Left lobe of liver (tissue), 2 donors: ENCODE results near the gene ACCS. TPM values are rescaled to one million over a fixed set of nuclear protein-coding genes. Genes with fewer than 3 reads are reported as not detected.

ENCODE experiments used
- ATAC-seq: fragments of 200-7000 bp; cut with Tn5 transposase; one replicate; pipeline ENCODE4 v1.9.1; 2020; ENCODE audit warnings: mild to moderate bottlenecking, moderate library complexity
- DNase-seq: peaks from one replicate; pipeline ENCODE4 v3.0.0-alpha.2; 2020; ENCODE audit warnings: low spot score
- total RNA-seq: library from RNA; stranded (reverse); gene quantifications from one replicate; pipeline ENCODE4 v1.2.1, GENCODE V29; 2021
- donor health status: DM: no; HTN: no; CAD: no; lungs with moderate emphysema.
- donor health status: DM: no; HTN: yes; CAD: no.

Gene ACCS
- total RNA-seq, 1 donor from 2014 or later = 21.7 TPM

DNA sequence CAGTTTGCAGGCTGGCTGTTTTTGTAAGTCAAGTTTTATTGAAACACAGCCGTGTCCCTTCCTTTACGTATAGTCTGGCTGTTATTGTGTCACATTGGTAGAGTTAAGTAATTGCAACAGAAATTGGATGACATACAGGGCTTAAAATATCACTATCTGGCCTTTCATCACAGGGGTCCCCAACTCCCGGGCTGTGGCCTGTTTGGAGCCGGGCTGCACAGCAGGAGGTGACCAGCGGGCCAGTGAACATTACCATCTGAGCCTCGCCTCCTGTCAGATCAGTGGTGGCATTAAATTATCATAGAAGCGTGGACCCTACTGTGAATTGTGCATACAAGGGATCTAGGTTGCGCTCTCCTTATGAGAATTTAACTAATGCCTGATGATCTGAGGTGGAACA lies 61.1 kb downstream of the ACCS start:
- no peak for ATAC-seq
- DNase-seq = no peak

DNA sequence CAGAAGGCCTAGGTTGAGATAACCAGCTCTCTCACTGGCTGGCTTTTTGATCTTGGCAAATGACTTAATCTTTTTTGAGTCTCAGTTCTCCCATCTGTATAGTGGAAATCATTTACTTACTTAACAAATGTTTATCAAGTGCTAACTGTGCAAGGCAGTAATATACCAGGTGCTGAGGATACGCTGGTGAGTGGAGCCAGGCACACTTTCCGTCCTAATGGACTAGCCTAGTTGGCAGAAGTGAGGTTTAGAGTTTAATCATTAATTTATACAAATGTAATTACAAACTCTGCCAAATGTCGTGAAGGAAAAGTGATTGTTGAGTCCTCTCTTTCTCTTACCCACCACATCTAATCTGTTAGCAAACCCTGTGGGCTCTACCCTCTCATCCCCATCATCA lies 62.7 kb downstream of the ACCS start:
- DNase-seq (no peak), ATAC-seq (peak; percentile 66)

- ATAC-seq (no peak), DNase-seq (no peak)
These were observed 64.7 kb downstream of the ACCS start for GRCh38 chr11:44130751-44131150.

DNA sequence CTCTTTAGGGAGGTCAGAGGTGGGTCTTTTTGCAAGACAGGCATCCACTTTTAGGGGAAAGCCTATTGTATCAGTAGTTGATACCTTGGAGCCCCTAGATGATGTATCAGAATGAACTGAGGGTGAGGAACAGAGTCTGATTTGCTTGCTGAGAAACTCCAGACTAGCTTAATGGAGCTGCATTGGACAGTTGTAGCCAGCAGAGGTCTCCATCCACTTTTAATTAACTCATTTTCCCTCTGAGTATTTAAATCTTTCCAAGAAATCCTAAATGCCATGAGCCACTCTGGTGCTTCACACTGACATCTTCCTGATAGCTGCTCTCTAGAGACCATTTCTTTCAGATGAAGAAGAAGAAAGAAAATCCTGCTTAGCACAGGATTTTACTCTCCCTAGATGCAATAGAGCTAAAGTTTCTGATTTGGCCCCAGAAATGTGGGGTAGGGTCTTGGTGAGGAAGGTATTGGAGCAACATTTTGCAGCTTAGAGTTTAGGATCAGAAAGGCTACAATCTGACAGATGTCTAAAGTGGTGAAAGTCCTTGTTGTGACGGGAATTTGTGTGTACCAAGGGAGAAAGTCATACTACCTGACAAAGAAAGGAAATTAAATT lies 67.4 kb downstream of the ACCS start:
- peak; percentile 84 for ATAC-seq
- DNase-seq = no peak

Other genes starting within 250 kb of the ACCS start
- gene ALKBH3, start 185.4 kb upstream of the ACCS start, total RNA-seq = 14.6 TPM
- gene C11orf96, start 123.6 kb upstream of the ACCS start, total RNA-seq = 10.3 TPM
- gene ACCSL, start 18.3 kb upstream of the ACCS start, total RNA-seq = not detected
- gene EXT2, start 29.4 kb downstream of the ACCS start, total RNA-seq = 22.9 TPM
- gene ALX4, start 243.9 kb downstream of the ACCS start, total RNA-seq = not detected